HG02981 (cell line): ENCODE measurements around the gene ATXN1.

Experiments used
- ATAC-seq: cut with Tn5 transposase; IDR thresholded peaks from one replicate; pipeline ENCODE4 v1.9.1; 2021; ENCODE audit warnings: mild to moderate bottlenecking, moderate library complexity; ENCODE audit not compliant: unreplicated experiment

The ATXN1 gene

DNA sequence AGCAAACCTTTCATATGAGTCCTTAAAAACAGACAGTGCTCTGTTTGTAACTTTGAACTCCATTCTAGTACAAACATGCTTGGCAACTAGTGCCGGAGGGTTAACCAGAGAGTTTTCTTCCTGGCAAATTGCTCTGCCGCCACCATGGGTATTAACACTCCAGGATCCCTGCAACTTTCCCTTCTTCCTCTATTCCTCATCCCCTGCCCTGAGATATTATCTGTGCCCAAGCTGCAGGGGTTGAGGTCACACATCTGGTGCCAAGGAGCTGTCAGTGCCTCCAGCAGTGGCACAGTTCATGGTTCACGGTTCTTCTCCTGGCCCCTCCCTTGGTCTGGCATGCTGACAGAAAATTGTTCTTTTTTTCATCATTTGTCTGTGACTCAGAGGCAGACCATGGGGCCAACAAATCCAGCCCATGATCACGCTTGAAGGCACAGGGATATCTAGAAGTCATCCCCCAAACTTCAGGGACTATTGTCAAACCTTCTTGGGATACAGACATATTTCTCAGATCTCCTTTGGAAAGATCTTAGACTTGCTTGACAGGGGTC is 77.5 kb downstream of the ATXN1 start:
- ATAC-seq: no peak

DNA sequence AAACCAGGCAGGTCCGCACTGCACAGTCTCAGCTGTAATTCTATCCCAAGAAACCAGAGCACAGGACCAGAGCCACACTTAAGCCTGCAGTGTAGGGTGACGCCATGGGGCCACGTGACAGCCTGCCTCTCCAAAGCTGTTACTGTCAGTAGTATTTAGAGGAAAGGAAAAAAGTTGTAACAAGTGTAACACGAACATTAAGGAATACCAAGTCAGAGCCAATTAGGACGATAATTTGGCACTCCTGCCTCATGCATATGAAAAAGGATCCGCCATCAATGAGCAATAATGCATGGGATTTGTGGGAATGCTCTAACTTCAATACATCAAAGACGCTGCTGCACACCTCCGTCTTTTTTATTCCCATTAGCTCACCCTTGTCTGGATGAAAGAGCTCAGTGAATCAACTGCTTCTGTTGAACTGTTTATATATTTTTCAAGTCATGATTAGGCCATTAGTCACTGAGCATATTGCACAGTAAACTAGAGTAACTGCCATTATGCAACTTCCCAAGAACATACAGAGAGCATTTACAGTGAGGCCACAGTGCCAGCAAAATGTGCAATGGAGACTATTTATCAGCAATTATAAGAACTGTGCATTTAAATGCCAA is 79.9 kb downstream of the ATXN1 start:
- no peak for ATAC-seq

DNA sequence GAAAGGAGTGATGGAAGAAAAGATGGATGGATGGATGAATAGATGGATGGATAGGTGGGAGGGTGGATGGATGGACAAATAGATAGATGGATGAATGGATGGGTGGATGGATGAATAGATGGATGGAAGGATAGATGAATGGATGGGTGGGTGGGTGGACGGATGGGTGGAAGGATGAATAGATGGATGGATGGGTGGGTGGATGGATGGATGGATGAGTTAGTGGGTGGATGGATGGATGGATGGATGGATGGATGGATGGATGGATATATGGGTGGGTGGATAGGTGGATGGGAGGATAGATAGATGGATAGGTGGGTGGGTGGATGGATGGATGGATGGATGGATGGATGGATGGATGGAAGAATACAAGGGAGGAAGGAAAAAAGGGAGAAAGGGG is 82.2 kb downstream of the ATXN1 start:
- no peak for ATAC-seq

DNA sequence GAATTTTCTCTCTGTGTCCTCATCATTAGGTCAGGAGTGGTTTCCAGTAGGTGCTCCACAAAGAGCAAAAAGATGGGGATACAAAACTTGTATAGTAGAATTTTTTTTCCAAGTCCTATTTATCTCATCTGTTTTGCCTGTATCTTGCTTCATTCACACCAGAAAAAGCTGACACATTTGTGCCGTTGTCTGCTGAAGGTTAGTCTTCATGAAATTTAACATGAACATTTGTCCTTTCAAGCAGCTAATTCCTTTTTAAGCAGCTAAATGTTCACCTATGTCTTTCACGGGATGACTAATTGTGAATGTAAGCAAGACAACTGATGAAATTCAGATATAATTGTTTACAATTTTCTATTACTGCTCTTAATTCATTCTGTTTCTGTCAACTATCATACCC is 83.8 kb downstream of the ATXN1 start:
- ATAC-seq: no peak

DNA sequence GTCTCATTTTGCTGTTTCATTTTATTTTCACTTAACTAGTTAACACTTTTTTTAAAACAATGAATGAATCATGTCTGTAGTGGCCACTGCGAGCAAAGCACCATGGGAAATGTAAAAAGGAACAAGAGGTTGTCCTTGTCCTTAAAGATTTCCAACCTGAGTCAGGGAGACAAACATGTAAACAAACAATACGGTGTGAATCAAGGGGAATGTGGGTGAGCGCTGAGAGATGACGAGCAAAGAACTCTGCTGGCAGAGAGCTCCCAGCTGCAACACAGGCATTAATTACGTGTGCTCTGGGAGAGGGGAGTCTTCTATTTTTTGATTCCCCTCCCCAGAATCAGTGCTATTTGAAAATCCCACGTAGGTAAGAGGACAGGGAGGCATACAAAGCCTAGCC is 84.3 kb downstream of the ATXN1 start:
- ATAC-seq: no peak

DNA sequence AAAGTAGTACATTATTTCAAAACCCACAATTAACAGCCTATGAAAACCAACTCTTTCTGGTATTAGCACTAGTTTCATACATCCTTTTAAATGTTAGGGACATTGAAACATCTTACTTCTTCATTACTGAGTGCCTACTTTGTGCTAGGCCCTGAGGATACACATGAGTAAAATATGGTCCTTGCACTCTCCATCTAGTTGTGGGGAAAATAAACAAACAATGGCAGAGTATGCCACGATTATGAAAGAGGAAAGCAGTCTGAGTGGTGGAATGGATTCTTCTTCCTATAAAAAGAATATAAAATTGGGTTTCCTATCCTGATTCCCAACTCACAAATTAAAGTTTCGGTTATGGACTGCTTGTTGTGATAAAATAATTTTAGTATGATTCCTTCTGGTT is 84.9 kb downstream of the ATXN1 start:
- no peak for ATAC-seq

DNA sequence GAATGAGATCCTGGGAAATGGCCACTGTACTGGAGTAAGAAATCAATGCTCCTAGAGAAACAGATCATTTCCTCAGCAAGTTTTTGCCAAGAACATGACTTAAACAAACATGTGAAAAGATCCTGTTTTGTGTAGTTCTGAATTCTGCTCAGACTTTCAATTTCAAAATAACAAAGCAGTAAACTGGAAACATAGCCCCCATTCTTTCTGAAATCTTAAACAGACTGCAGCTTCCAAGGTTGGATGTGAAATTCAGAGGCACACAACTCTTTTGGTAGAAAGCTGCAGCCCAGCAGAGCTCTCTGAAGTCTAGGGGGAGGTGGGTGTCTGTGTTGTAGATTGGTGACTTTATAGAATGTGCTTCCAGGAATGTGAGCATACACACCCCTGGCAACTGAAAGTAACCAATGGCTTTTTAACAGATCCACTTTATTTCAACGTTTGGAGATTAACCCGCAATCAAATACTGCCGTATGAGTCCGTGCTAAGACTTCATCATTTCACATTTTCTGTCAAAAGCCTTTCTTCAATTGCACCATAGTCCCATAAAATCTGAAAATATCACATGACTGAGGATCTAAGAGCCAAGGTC is 86.4 kb downstream of the ATXN1 start:
- no peak for ATAC-seq

DNA sequence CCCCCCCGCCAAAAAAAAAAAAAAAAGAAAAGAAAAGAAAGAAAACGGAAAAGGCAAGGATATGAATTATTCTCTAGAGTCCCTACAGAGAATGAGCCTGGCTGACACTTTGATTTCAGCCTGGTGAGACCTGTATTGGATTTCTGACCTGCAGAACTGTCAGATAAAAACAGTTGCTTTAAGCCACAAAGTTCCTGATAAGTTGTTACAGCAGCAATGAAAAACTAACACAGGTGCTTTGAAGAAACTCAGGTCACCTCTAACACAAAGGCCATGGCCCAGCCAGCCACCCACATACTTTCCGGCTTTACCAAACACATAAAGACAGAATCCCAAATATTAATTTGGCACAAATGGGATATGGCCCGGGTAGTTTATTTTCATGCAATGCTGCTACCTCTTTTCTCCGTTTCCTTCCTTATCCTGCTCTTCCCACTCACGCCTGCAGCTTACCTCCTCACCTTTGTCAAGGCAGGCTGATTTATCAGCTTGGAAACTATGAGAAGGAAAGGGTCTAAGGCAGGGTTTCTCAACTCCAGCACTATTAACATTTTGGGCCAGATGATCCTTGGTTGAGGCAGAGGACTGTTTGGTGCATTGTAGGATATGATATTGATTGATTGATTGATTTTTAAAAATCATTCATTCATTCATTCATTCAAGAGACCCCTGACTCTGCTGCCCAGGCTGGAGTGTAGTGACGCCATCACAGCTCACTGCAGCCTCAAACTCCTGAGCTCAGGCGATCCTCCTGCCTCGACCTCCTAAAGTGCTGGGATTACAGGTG is 88.1 kb downstream of the ATXN1 start:
- ATAC-seq: no peak

DNA sequence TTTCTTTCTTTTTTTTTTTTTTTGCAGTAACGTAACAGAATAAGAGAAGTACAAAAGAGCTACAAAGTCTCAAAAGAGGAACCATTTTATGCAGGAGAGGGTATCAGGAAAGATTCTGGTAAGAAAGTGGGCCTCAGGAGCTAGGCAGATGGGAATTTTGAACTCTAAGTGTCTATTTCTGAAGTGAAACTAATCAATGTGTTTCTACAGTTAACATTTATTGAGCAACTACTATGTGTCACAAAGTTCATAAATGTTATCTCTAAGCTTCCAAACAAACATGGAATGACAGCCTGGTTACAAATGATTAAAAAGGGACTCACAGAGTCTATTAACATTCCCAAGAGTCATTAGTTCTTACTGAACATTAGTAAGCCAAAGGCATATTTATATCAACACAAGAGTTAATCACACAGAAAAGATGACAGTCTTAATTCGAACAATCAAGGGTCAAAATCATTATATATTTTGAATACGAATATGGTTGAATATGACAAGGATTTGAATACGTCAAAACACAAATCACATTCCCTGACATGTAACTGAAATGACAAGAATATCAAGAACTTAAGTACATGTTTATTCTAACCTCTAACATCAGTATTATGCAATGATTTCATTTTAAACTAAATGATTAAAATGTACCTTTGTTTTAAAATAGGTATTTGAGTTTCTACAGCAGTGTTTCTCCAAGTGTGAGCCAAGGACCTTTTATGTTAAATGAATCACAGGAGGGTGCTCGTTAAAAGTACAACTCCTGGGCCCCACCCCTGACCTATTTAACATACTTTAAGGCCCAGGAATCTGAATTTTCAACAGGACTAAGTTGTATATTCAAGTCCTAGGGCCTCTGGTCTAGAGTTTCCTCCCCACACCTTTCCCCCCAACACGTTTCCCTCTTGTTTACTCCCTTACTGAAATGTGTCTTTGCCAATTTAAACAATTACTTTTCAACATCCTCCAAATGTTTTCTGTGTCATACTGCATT is 89.7 kb downstream of the ATXN1 start:
- no peak for ATAC-seq

DNA sequence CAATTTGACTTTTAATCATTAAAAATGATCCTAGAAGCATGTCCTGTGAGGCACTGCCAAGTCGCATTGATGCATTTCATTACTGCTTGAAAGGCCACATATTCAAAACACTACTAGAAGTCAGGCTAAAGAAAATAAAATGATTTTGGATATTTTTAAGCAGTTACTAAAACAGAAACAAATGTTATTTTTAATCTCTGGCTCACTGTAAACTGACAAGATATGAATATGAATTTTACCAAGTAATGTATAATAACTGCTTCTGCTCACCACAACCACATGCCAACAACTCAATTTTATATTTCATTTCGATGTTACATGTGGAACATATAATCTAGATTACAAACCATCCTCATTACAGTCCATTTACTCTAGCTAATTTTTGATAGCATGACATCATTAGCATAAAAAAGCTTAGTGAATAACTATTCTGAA is 90.6 kb downstream of the ATXN1 start:
- peak; percentile 39 for ATAC-seq

DNA sequence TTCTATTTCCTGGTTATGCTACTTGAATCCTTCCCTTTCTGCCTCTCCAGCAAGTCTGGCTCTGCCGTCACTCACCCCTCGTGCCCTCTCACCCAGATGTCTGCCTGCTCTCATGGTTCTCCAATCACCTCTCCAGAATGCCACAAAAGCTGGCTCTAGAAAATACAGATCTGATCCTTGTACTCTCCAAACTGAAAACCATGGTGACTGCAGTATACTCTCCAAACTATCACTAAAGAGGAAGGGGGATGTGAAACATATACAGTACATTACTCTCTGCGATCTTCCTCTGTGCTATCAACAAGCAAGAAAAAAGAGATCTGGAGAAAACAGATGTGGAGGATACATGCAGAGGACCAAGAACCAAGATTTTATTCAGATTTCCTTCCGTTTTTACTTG is 91.1 kb downstream of the ATXN1 start:
- peak; percentile 58 for ATAC-seq

DNA sequence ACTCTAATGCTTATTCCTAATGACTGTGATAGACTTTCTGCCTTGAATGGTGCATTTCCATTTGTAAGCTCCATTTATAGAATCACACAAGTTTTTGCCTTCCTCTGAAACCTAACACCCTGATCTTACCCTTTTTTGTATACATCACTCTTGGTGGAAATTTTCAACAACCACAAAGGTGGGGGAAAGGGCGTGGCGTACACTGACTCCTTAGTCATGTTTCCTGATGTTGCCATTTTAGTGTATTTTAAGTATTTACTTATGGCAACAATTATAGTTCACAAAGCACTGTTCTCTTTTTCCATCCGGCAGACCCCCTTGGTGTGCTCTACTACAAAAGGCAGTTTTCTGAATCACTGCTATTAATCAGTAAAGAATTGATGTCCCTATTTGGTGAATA is 92.0 kb downstream of the ATXN1 start:
- no peak for ATAC-seq

DNA sequence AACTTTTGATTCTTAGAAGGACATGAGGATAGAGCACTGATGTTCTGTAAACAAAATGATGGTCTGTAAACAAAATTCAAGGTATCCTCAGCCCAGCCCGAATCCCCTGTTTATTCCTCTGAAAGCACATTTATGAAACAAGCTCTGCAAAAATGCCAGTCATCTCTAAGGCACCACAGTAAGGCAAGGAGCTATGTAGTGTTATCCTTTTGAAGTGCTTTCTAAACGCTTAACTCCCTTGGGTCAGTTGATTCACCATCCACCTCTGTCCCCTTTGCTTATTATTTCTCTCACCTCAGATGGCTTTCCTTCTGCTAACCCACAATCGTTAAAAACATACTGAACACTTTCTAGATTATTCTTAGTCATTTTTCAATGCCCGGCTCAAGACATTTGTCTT is 93.8 kb downstream of the ATXN1 start:
- no peak for ATAC-seq

DNA sequence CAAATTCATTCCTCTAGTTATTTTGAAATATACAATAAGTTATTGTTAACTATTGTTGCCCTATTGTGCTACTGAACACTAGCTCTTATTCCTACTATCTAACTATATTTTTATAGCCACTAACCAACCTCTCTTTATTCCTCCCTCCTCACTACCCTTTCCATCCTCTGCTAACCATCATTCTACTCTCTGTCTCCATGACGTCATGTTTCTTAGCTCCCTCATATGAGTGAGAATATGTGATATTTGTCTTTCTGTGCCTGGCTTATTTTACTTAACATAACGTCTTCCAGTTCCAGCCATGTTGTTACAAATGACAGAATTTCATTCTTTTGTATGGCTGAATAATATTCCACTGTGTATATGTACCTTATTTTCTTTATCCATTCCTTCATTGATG is 95.3 kb downstream of the ATXN1 start:
- no peak for ATAC-seq

DNA sequence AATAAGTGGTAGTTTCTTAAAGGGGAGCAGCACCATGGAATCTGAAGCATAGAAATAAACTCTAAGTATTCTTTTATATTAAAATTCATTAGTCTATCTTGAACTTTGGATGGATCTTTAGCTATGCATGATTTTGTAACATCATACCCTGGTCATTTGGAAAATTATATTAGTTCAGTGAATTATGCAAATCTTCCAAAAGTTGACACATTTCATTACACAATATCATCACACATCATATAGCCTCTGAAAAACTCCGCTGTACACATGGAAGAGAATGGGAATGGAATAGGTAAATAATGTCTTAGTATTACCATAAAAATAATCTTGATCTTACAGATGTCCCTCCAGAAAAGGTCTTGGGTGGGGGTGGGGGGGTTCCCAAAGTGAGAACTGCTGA is 96.1 kb downstream of the ATXN1 start:
- no peak for ATAC-seq

DNA sequence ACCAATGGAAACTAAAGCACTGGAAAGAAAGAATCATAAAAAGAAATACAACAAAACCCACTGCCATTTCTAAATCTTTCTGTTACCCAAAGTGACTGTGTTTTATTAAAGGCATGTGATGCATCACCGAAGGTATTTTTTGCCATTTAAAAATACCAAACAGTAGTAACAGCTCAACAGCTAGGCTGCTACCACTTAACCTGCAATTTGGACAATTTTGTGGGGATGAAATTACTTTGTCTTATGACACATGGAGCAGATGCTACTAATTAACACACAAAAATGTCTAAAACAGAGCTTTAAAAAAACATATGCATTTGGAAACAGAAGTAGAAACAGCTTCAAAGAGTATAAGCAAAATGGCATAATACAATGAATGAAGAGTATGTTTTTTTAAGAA is 97.4 kb downstream of the ATXN1 start:
- ATAC-seq: no peak

DNA sequence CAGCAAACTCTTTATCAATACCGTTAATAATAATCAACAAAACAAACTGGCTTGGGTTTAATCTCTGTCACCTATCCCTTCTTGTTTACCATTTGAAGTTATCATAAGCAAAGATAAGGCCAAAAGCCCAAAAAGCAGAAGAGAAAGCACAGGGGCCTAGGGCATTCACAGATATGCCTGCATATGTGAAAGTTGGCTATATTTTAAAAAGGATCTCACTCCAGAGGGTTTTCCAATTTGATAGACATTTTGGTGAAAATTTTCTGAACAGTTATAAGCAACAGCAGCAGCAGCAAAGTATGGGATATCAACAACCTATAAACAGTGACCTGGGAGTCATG is 101.1 kb downstream of the ATXN1 start:
- ATAC-seq: no peak

DNA sequence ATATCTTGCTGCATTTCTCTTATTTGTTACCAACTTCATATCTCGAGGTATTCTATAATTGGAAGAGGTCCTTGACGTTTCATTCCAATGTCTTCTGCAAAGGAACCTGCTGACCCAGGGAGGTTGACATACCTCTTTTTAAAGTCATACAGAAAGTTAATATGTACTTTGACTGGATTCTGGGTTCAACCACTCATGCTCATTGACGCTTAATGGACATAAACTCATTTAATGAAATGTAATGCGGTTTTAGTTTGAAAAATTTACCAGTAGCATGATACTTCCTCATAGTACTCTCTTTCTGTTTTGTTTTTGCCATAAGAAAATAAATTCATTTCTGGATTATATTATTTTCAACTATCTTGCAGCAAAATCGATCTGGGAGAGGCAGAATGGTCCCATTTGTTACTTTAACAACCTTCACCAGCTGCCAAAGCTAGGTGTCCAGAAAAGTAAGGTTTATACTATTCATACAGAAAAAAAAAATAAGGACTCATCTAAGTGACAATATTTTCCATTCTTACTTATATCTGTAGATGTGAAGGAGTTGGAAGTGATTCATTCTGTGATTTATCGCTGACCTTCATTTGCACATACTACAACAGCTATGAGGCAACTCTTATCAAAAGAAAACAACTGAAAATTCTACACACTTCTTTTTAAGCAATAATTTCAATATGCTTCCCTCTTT is 101.6 kb downstream of the ATXN1 start:
- no peak for ATAC-seq

DNA sequence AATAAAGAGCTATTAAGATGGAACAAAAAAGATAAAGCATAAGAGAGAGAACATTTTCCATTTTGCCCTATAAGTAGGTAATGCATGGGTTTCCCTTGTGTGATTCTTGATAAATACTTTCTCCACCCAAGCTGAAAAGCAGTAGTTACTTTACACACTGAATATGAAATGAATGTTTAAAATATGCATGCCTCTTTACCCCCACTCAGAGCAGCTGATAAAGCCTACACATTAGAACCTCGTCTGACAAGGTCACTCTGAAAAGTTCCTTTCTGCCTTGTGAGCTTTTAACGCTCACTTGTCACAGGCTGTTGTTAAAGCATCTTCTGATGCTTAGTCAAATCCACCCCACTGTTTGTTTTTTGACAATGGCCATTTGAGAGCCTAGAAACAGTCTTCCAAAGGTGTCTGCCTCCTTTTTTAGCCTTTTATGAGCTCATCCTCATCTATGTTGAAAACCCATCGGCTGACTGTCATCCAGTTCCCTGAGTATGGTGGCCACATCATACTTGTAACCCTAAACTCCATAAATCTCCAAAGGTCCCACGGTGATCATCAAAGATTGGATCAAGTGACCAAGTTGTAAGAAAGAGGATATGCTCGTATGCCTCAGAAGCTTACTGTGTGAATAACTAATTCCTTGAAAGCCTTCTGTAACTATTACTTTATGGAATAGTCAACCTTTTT is 102.8 kb downstream of the ATXN1 start:
- ATAC-seq: no peak

DNA sequence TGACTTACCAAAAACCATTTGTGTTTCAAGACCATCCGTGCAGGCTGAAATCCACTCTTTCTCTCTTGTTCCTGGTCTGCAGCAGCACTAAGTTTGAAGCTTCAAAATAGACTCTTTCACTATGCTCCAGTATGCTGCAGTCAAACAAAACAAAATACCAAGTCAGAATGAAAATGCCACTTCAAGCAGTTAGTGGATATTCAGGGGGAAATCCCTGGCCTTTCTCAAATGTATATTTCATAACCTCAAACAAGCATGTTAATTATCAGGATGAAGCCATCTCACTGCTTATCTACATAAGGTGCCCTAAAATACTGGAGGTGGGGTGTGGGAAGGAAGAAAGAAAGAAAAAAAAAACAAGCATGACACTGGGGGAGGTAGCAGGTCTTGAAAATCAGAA is 103.5 kb downstream of the ATXN1 start:
- no peak for ATAC-seq
